DOHH2 (cell line): ENCODE results near the gene SLC16A7.

ENCODE experiments used
- EZH2phosphoT487 ChIP-seq: fragments of 200-600 bp; sonication (generic); IDR thresholded peaks from 2 replicates; pipeline ENCODE4 v1.6.1; 2017; ENCODE audit warnings: borderline replicate concordance, mild to moderate bottlenecking, antibody characterized with exemption, low read length, moderate library complexity, mixed read lengths
- TF ChIP-seq, protein P1 (sequence below): fragments of 200-600 bp; sonication (generic); IDR thresholded peaks from one replicate; pipeline ENCODE4 v1.5.1; 2014; ENCODE audit warnings: antibody characterized with exemption, mild to moderate bottlenecking, low read depth, low read length; ENCODE audit not compliant: poor library complexity, severe bottlenecking

DNA sequence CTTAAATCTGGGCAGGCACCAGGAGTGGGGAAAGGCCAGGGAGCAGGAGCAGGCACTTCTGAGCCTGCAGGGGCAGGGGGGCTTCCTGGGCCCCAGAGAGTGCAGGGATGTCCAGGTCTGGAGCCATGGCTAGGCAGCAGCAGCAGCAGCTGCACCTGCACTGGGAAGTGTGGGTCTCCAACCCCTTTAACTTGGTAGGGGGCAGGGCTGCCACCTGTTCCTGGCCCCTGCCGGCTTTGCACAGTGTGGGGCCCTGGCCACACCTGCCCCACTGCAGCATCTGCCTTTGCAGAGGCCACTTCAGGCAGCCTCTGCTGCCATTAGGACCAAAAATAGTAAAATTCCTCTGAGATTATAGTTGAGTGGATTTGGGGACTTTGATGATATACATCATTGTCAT is 138.5 kb downstream of the SLC16A7 start:
- TF ChIP-seq, protein P1, sequence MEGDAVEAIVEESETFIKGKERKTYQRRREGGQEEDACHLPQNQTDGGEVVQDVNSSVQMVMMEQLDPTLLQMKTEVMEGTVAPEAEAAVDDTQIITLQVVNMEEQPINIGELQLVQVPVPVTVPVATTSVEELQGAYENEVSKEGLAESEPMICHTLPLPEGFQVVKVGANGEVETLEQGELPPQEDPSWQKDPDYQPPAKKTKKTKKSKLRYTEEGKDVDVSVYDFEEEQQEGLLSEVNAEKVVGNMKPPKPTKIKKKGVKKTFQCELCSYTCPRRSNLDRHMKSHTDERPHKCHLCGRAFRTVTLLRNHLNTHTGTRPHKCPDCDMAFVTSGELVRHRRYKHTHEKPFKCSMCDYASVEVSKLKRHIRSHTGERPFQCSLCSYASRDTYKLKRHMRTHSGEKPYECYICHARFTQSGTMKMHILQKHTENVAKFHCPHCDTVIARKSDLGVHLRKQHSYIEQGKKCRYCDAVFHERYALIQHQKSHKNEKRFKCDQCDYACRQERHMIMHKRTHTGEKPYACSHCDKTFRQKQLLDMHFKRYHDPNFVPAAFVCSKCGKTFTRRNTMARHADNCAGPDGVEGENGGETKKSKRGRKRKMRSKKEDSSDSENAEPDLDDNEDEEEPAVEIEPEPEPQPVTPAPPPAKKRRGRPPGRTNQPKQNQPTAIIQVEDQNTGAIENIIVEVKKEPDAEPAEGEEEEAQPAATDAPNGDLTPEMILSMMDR = no peak
- TF ChIP-seq EZH2phosphoT487 = no peak
